ENCODE measurements around the gene CERS4.
"Not testable (repeated sequence)": the region's sequence is repeated elsewhere in the genome, so short reads cannot be mapped to it uniquely, and the experiment has no call there.

The CERS4 gene

GRCh38 chr19:8261881-8262280 is 52.7 kb downstream of the CERS4 start:
- Histone ChIP-seq H3K9ac (ENCODE audit: low read length in 5 of 5) (no peak overlapping the region), H3K9me3 (ENCODE audit: control insufficient read depth in 5 of 5, low read length in 5 of 5) (no peaks in the 10 kb centered on the region), H3K27me3 (ENCODE audit: control insufficient read depth in 5 of 5, insufficient read depth in 4 of 5, low read length in 5 of 5) (peaks cover 0 to 2% (median 0%) of the 10 kb centered on the region in 5 donors), H3K4me3 (ENCODE audit: low read depth in 1 of 5, low read length in 5 of 5) (no peak overlapping the region), H3K36me3 (ENCODE audit: control insufficient read depth in 5 of 5, insufficient read depth in 5 of 5, low read length in 5 of 5) (peaks cover 0 to 30% (median 10%) of the 10 kb centered on the region in 5 donors), H3K4me1 (ENCODE audit: control insufficient read depth in 5 of 5, insufficient read depth in 5 of 5, low read length in 5 of 5) (no peaks in the 10 kb centered on the region), H3K27ac (ENCODE audit: low read depth, low read length) (no peak overlapping the region)

- no peaks in the 10 kb centered on the region for H3K9me3 ChIP-seq (ENCODE audit: control insufficient read depth in 5 of 5, low read length in 5 of 5)
- H3K4me1 ChIP-seq (ENCODE audit: control insufficient read depth in 5 of 5, insufficient read depth in 5 of 5, low read length in 5 of 5), result no peaks in the 10 kb centered on the region
- H3K27ac ChIP-seq (ENCODE audit: low read depth, low read length), result no peak overlapping the region
- H3K27me3 ChIP-seq (ENCODE audit: control insufficient read depth in 5 of 5, insufficient read depth in 4 of 5, low read length in 5 of 5), result peaks cover 0 to 2% (median 0%) of the 10 kb centered on the region in 5 donors
- no peak overlapping the region for H3K9ac ChIP-seq (ENCODE audit: low read length in 5 of 5)
- H3K4me3 ChIP-seq (ENCODE audit: low read depth in 1 of 5, low read length in 5 of 5), result no peak overlapping the region
- H3K36me3 ChIP-seq (ENCODE audit: control insufficient read depth in 5 of 5, insufficient read depth in 5 of 5, low read length in 5 of 5), result peaks cover 0 to 25% (median 8%) of the 10 kb centered on the region in 5 donors
Measured at GRCh38 chr19:8262431-8262830, 53.3 kb downstream of the CERS4 start.

DNA sequence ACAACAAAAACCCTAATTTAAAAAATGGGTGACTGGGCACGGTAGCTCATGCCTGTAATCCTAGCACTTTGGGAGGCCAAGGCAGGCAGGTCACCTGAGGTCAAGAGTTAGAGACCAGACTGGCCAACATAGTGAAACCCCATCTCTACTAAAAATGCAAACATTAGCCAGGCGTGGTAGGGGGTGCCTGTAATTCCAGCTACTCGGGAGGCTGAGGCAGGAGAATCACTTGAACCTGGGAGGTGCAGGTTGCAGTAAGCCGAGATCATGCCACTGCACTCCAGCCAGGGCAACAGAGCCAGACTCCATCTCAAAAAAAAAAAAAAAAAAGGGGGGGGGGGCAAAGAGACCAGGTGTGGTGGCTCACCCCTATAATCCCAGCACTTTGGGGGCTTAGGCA is 55.1 kb downstream of the CERS4 start:
- H3K9ac ChIP-seq (ENCODE audit: low read length in 5 of 5); H3K9me3 ChIP-seq (ENCODE audit: control insufficient read depth in 5 of 5, low read length in 5 of 5); H3K27ac ChIP-seq (ENCODE audit: low read depth, low read length); H3K4me1 ChIP-seq (ENCODE audit: control insufficient read depth in 5 of 5, insufficient read depth in 5 of 5, low read length in 5 of 5); H3K4me3 ChIP-seq (ENCODE audit: low read depth in 1 of 5, low read length in 5 of 5); H3K27me3 ChIP-seq (ENCODE audit: control insufficient read depth in 5 of 5, insufficient read depth in 4 of 5, low read length in 5 of 5): not testable (repeated sequence)
- H3K36me3 ChIP-seq (ENCODE audit: control insufficient read depth in 5 of 5, insufficient read depth in 5 of 5, low read length in 5 of 5), result peaks cover 0 to 17% (median 3%) of the 10 kb centered on the region in 5 donors

DNA sequence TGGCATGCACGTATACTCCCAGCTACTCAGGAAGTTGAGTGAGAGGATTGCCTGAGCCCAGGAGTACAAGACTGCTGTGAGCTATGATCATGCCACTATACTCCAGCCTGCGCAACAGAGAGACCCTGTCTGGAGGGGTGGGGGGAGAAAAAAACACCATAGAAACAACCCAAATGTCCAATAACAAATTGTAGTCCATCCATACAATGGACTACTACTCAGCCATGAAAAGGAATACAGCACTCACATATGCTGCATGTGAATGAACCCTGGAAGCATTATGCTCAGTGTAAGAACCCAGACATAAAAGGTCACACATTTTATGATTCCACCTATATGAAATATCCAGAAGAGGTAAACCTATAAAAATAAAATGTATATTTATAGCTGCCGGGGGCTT is 56.7 kb downstream of the CERS4 start:
- Histone ChIP-seq H3K9ac (ENCODE audit: low read length in 5 of 5) (no peak overlapping the region), H3K27me3 (ENCODE audit: control insufficient read depth in 5 of 5, insufficient read depth in 4 of 5, low read length in 5 of 5) (peaks cover 0 to 2% (median 0%) of the 10 kb centered on the region in 5 donors), H3K36me3 (ENCODE audit: control insufficient read depth in 5 of 5, insufficient read depth in 5 of 5, low read length in 5 of 5) (peaks cover 0 to 13% (median 3%) of the 10 kb centered on the region in 5 donors), H3K9me3 (ENCODE audit: control insufficient read depth in 5 of 5, low read length in 5 of 5) (no peaks in the 10 kb centered on the region), H3K4me1 (ENCODE audit: control insufficient read depth in 5 of 5, insufficient read depth in 5 of 5, low read length in 5 of 5) (peaks cover 0 to 10% (median 7%) of the 10 kb centered on the region in 5 donors), H3K4me3 (ENCODE audit: low read depth in 1 of 5, low read length in 5 of 5) (no peak overlapping the region), H3K27ac (ENCODE audit: low read depth, low read length) (no peak overlapping the region)

DNA sequence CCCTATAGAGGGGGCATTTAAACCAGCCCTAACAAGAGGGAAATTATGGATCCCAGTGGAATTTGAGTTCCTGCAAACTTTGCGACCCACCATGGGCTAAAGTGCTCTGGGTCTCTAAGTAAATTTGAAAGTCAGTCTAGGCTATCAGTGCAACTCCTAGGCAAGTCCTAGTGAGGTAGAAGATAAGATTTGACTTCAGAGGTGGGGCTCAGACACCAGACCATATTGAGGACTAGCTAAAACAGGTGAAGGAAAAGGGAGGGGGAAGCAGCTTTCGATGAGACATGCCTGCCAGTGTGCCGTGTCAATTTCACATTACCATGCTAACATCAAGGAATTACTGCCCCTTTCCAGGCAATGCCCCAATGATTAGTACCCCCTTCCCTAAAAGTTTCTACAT is 60.6 kb downstream of the CERS4 start:
- Histone ChIP-seq H3K27me3 (ENCODE audit: control insufficient read depth in 5 of 5, insufficient read depth in 4 of 5, low read length in 5 of 5) (peaks cover 0 to 2% (median 0%) of the 10 kb centered on the region in 5 donors), H3K36me3 (ENCODE audit: control insufficient read depth in 5 of 5, insufficient read depth in 5 of 5, low read length in 5 of 5) (no peaks in the 10 kb centered on the region), H3K9ac (ENCODE audit: low read length in 5 of 5) (no peak overlapping the region), H3K9me3 (ENCODE audit: control insufficient read depth in 5 of 5, low read length in 5 of 5) (no peaks in the 10 kb centered on the region), H3K4me1 (ENCODE audit: control insufficient read depth in 5 of 5, insufficient read depth in 5 of 5, low read length in 5 of 5) (peaks cover 0 to 10% (median 7%) of the 10 kb centered on the region in 5 donors), H3K4me3 (ENCODE audit: low read depth in 1 of 5, low read length in 5 of 5) (no peak overlapping the region), H3K27ac (ENCODE audit: low read depth, low read length) (no peak overlapping the region)

DNA sequence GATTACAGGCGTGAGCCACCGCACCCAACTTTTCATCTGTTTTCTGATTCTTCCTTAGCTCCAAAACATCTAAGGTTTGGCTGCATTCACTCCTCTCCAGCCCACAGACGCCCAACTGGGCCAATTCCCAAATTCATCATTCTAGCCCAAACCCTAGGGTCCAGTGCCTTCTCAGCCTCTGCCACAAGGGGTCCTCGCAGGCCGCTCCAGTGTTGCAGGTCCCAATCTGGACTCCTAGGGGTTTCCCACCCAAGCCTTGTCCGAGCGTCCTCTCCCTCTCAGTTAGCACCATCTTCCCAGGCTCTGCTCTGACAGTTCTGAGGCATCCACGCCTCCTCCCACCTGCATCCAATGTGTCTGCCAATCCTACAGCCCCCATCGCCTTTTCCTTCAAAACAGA is 67.3 kb downstream of the CERS4 start:
- H3K27ac ChIP-seq (ENCODE audit: low read depth, low read length); H3K9ac ChIP-seq (ENCODE audit: low read length in 5 of 5); H3K4me3 ChIP-seq (ENCODE audit: low read depth in 1 of 5, low read length in 5 of 5); H3K4me1 ChIP-seq (ENCODE audit: control insufficient read depth in 5 of 5, insufficient read depth in 5 of 5, low read length in 5 of 5); H3K36me3 ChIP-seq (ENCODE audit: control insufficient read depth in 5 of 5, insufficient read depth in 5 of 5, low read length in 5 of 5); H3K9me3 ChIP-seq (ENCODE audit: control insufficient read depth in 5 of 5, low read length in 5 of 5); H3K27me3 ChIP-seq (ENCODE audit: control insufficient read depth in 5 of 5, insufficient read depth in 4 of 5, low read length in 5 of 5): not testable (repeated sequence)

GRCh38 chr19:8291337-8291736 is 82.2 kb downstream of the CERS4 start:
- not testable (repeated sequence) for H3K9me3 ChIP-seq (ENCODE audit: control insufficient read depth in 5 of 5, low read length in 5 of 5); H3K9ac ChIP-seq (ENCODE audit: low read length in 5 of 5); H3K4me1 ChIP-seq (ENCODE audit: control insufficient read depth in 5 of 5, insufficient read depth in 5 of 5, low read length in 5 of 5); H3K27me3 ChIP-seq (ENCODE audit: control insufficient read depth in 5 of 5, insufficient read depth in 4 of 5, low read length in 5 of 5); H3K4me3 ChIP-seq (ENCODE audit: low read depth in 1 of 5, low read length in 5 of 5); H3K27ac ChIP-seq (ENCODE audit: low read depth, low read length); H3K36me3 ChIP-seq (ENCODE audit: control insufficient read depth in 5 of 5, insufficient read depth in 5 of 5, low read length in 5 of 5)

DNA sequence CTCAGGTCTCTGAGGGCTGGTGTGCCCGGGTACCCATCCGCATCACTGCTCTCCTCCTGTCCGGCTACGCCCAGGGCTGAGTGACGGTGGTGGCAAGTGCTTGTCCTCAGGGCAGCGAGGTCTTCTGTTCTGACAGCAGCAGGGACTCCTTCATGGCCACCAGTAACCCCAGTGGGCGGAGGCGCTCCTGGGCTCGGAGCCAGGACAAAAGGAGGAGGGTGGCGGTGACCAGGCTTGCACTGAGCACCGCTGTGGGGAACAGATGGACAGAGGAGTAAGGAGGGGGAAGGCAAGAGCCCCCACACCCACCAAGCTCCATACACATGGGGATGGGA is 93.2 kb downstream of the CERS4 start:
- Histone ChIP-seq H3K4me1 (ENCODE audit: control insufficient read depth in 5 of 5, insufficient read depth in 5 of 5, low read length in 5 of 5) (peaks cover 2 to 33% (median 21%) of the 10 kb centered on the region in 5 donors), H3K36me3 (ENCODE audit: control insufficient read depth in 5 of 5, insufficient read depth in 5 of 5, low read length in 5 of 5) (peaks cover 0 to 7% (median 3%) of the 10 kb centered on the region in 5 donors), H3K4me3 (ENCODE audit: low read depth in 1 of 5, low read length in 5 of 5) (no peak overlapping the region), H3K27me3 (ENCODE audit: control insufficient read depth in 5 of 5, insufficient read depth in 4 of 5, low read length in 5 of 5) (no peaks in the 10 kb centered on the region), H3K9me3 (ENCODE audit: control insufficient read depth in 5 of 5, low read length in 5 of 5) (no peaks in the 10 kb centered on the region), H3K9ac (ENCODE audit: low read length in 5 of 5) (no peak overlapping the region), H3K27ac (ENCODE audit: low read depth, low read length) (no peak overlapping the region)

- Histone ChIP-seq H3K27me3 (ENCODE audit: control insufficient read depth in 5 of 5, insufficient read depth in 4 of 5, low read length in 5 of 5) (no peaks in the 10 kb centered on the region), H3K4me1 (ENCODE audit: control insufficient read depth in 5 of 5, insufficient read depth in 5 of 5, low read length in 5 of 5) (peaks cover 6 to 37% (median 25%) of the 10 kb centered on the region in 5 donors), H3K27ac (ENCODE audit: low read depth, low read length) (no peak overlapping the region), H3K36me3 (ENCODE audit: control insufficient read depth in 5 of 5, insufficient read depth in 5 of 5, low read length in 5 of 5) (peaks cover 0 to 7% (median 3%) of the 10 kb centered on the region in 5 donors), H3K9ac (ENCODE audit: low read length in 5 of 5) (no peak overlapping the region), H3K9me3 (ENCODE audit: control insufficient read depth in 5 of 5, low read length in 5 of 5) (no peaks in the 10 kb centered on the region), H3K4me3 (ENCODE audit: low read depth in 1 of 5, low read length in 5 of 5) (no peak overlapping the region)
Measured at GRCh38 chr19:8302734-8303133, 93.6 kb downstream of the CERS4 start.

DNA sequence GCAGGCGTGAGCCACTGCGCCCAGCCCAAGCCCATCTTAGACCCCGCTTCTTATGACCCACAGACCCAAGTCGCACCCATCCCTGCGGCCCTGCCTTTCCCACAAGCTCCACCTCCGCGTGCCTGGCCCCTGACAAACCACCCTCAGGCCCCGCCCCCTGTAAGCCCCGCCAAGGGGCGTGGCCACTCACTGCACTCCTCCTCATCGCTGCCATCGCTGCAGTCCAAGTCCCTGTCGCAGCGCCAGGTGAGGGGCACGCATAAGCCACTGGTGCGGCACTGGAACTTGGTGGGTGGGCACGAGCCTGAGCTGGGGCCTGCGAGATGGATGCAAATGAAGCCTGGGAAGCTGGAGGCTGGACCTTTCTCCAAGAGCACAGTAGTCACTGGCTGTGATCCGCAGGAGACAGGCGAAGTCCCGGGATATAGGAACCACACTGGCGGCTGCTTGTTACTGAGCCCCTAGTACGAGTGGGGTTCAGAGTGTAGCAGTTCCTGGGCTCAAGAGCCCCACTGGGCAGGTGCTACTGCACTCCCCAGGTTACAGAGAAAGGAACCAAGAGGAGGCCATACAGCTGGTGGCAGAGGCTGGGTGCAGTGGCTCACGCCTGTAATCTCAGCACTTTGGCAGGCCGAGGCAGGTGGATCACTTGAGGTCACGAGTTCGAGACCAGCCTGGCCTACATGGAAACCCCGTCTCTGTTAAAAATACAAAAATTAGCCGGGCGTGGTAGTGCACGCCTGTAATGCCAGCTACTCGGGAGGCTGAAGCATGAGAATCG is 95.9 kb downstream of the CERS4 start:
- Histone ChIP-seq H3K9ac (ENCODE audit: low read length in 5 of 5) (no peak overlapping the region), H3K36me3 (ENCODE audit: control insufficient read depth in 5 of 5, insufficient read depth in 5 of 5, low read length in 5 of 5) (peaks cover 0 to 15% (median 12%) of the 10 kb centered on the region in 5 donors), H3K27ac (ENCODE audit: low read depth, low read length) (no peak overlapping the region), H3K27me3 (ENCODE audit: control insufficient read depth in 5 of 5, insufficient read depth in 4 of 5, low read length in 5 of 5) (no peaks in the 10 kb centered on the region), H3K9me3 (ENCODE audit: control insufficient read depth in 5 of 5, low read length in 5 of 5) (no peaks in the 10 kb centered on the region), H3K4me3 (ENCODE audit: low read depth in 1 of 5, low read length in 5 of 5) (no peak overlapping the region), H3K4me1 (ENCODE audit: control insufficient read depth in 5 of 5, insufficient read depth in 5 of 5, low read length in 5 of 5) (peaks cover 9 to 55% (median 42%) of the 10 kb centered on the region in 5 donors)

All from subcutaneous abdominal adipose tissue (tissue), 5 donors.